Measurements from ENCODE around the gene CELA2A.
"Not testable (repeated sequence)": the region's sequence is repeated elsewhere in the genome, so short reads cannot be mapped to it uniquely, and the experiment has no call there.

The CELA2A gene

GRCh38 chr1:15445390-15446122 is 11.0 kb upstream of the CELA2A start:
- DNase-seq, result no peak

GRCh38 chr1:15446212-15446611 is 10.3 kb upstream of the CELA2A start:
- DNase-seq, result no peak

GRCh38 chr1:15448877-15449462 is 7.6 kb upstream of the CELA2A start:
- no peak for DNase-seq

GRCh38 chr1:15449567-15449966 is 7.0 kb upstream of the CELA2A start:
- no peak for DNase-seq

- DNase-seq, result no peak
Observed at GRCh38 chr1:15451014-15451722, 5.4 kb upstream of the CELA2A start.

- no peak for DNase-seq
Observed at GRCh38 chr1:15452216-15452615, 4.3 kb upstream of the CELA2A start.

GRCh38 chr1:15452866-15453571 is 3.5 kb upstream of the CELA2A start:
- DNase-seq, result no peak

GRCh38 chr1:15453734-15454133 is 2.8 kb upstream of the CELA2A start:
- DNase-seq, result no peak

- no peak for DNase-seq
Observed at GRCh38 chr1:15454256-15454655, 2.3 kb upstream of the CELA2A start.

GRCh38 chr1:15455522-15455921 is 1.0 kb upstream of the CELA2A start:
- DNase-seq, result peak in 2 of 4 experiments; percentile 42 to 70

GRCh38 chr1:15457585-15457984 is 1.1 kb downstream of the CELA2A start:
- no peak for DNase-seq

GRCh38 chr1:15458388-15458787 is 1.9 kb downstream of the CELA2A start:
- not testable (repeated sequence) for DNase-seq

- peak; percentile 50 to 70 (median 62) for DNase-seq
Observed at GRCh38 chr1:15459771-15460707, 3.5 kb downstream of the CELA2A start.

GRCh38 chr1:15460708-15461095 is 4.2 kb downstream of the CELA2A start:
- no peak for DNase-seq

GRCh38 chr1:15463064-15463800 is 6.7 kb downstream of the CELA2A start:
- not testable (repeated sequence) for DNase-seq

GRCh38 chr1:15463926-15464322 is 7.4 kb downstream of the CELA2A start:
- not testable (repeated sequence) for DNase-seq

GRCh38 chr1:15465674-15466073 is 9.1 kb downstream of the CELA2A start:
- DNase-seq, result peak in 2 of 4 experiments; percentile 36 to 51

GRCh38 chr1:15466955-15467625 is 10.6 kb downstream of the CELA2A start:
- DNase-seq, result not testable (repeated sequence)

- no peak for DNase-seq
Observed at GRCh38 chr1:15468145-15468544, 11.6 kb downstream of the CELA2A start.

GRCh38 chr1:15469361-15469760 is 12.8 kb downstream of the CELA2A start:
- DNase-seq, result no peak
